Fibroblast of mammary gland (primary cell): ENCODE results near the gene CMTM4.
A peak's percentile ranks its signal among the peaks of the same experiment; 100 is the strongest.

ENCODE experiments used
- DNase-seq: peaks from one replicate; pipeline ENCODE4 v3.0.0-alpha.2; 2010; ENCODE audit warnings: low read depth
- H3K4me3 ChIP-seq: 2 replicates; pipeline ENCODE4 v1.5.1; 2011; ENCODE audit warnings: low read depth, mild to moderate bottlenecking, low read length, moderate library complexity; ENCODE audit not compliant: control insufficient read depth
- TF ChIP-seq, protein P1 (sequence below): conservative IDR thresholded peaks from 2 replicates; pipeline ENCODE4 v1.5.1; 2011; ENCODE audit warnings: low read depth, low read length, inconsistent platforms; ENCODE audit not compliant: control insufficient read depth, insufficient read depth

Gene CMTM4

DNA sequence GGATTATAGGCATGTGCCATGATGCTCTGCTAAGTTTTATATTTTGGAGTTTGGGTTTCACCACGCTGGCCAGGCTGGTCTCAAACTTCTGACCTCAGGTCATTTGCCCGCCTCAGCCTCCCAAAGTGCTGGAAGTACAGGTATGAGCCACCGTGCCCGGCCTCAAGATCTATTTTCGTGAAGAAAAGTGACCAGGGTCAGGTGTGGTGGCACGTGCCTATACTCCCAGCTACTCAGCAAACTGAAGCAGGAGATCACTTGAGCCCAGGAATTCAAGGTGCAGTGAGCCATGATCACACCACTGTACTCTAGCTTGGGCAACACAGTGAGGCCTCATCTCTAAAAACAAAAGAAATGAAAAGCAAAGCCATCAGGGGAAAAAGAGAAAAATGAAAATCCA lies 18.7 kb downstream of the CMTM4 start:
- no peak overlapping the region for H3K4me3 ChIP-seq
- TF ChIP-seq, protein P1, sequence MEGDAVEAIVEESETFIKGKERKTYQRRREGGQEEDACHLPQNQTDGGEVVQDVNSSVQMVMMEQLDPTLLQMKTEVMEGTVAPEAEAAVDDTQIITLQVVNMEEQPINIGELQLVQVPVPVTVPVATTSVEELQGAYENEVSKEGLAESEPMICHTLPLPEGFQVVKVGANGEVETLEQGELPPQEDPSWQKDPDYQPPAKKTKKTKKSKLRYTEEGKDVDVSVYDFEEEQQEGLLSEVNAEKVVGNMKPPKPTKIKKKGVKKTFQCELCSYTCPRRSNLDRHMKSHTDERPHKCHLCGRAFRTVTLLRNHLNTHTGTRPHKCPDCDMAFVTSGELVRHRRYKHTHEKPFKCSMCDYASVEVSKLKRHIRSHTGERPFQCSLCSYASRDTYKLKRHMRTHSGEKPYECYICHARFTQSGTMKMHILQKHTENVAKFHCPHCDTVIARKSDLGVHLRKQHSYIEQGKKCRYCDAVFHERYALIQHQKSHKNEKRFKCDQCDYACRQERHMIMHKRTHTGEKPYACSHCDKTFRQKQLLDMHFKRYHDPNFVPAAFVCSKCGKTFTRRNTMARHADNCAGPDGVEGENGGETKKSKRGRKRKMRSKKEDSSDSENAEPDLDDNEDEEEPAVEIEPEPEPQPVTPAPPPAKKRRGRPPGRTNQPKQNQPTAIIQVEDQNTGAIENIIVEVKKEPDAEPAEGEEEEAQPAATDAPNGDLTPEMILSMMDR, result no peak
- DNase-seq, result no peak

DNA sequence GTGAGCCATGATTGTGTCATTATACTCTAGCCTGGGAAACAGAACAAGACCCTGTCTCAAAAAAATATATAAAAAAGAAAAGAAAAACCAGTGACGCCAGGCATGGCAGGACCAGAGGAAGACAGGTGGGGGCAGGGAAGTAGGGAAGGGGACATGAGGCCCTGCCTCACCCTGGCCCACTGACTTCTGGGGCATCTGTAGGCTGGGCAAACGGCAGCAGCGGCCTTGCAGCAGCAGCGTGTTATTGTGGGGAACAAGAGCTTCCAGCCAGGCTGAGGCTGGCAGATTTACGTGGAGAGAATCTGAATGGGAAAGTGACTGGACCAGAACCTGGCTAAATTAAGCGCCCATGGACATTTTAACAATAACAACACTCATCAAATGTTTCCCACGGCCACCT lies 19.4 kb downstream of the CMTM4 start:
- H3K4me3 ChIP-seq, result no peak overlapping the region
- TF ChIP-seq, protein P1, result no peak
- DNase-seq, result no peak

DNA sequence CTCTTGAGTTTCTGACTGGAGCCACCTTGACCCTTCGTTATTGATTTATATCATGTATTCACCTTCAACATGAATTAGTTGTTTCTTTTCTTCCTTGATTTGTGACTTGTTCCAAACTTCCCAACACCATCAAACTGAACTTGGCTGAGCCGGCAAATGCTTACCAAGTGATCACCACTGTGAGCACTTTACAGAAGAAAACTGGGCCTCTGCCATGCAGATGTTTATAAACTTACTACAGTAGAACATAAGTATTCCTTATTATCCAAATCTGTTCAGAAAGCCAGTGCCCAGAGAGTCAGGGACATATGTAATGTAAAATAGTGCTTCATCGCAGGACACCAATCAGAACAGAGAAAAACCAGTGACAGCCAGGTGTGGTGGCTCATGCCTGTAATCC lies 19.9 kb downstream of the CMTM4 start:
- DNase-seq, result no peak
- TF ChIP-seq, protein P1, result no peak
- no peak overlapping the region for H3K4me3 ChIP-seq

DNA sequence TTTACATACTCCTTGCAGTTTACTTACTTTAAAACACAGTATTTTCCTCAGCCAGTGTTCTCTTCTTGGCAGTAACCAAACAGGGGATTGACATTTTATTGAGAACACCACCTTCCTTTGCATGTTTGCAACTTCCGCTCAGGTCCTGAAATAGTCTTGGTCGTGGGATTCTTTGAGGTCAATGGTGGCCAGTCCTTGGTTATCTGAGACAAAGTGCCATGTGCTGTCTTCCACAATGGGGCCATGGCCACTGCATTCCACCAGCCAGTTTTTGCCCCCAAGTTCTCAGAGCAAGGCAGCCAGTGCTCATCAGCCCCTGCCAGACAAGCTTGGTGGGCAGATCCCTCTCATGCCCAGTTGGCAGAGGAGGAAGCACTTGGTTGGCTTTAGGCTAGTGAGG lies 22.9 kb downstream of the CMTM4 start:
- H3K4me3 ChIP-seq, result no peak overlapping the region
- TF ChIP-seq, protein P1, result no peak
- DNase-seq, result no peak

DNA sequence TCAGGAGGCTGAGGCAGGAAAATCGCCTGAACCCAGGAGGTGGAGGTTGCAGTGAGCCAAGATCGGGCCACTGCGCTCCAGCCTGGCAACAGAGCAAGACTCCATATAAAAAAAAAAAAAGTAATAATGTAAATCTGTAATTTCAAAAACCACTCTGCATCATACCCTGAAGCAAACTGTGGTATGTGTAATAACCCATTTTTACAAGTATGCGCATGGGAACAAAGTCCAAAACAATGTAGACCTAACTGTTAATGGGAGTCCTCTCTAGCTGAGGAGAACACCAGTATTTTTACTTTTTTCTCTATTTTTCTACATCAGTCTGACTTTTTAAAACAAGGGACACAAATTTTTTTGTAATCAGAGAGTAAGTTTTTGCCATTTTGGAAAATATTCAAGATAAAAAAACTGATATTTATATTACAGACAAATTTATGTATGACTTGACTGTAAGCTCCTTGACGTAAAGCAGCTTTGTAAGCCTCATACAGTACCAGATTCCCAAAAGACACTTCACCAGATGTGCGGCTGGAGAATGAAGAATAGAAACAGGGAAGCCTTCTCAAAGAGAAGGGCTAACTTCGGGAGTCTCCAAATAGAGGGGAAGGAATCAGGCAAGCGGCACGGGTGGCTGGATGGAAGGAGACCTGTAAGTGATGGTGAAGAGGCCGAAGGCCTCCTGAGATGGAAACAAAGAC lies 25.7 kb downstream of the CMTM4 start:
- DNase-seq, result no peak
- TF ChIP-seq, protein P1, result no peak
- no peak overlapping the region for H3K4me3 ChIP-seq

DNA sequence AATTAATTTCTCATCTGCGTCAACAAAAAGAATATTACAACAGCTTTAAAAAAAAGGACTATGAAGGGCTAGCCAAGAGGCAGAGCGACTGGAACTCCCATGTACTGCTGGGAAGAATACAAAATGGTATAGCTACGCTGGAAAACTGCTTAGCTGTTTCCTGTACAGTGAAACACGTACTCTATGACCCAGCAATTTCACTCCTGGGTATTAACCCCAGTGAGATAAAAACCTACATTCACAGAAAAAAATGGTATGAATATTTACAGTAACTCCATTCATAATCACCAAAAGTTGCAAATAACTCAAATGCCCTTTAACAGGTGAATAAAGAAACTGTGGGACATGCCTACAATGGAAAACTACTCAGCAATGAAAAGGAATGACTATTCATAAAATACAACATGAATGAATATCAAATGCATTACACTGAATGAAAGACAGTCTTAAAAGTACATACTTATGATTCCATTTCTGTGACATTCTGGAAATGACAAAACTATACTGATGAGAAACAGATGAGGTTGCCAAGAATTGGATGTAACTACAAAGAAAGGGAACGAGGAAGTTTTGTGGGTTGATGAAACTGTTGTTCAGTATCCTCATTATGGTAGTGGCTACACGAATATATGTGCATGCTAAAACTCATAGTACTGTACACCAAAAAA lies 27.6 kb downstream of the CMTM4 start:
- no peak overlapping the region for H3K4me3 ChIP-seq
- TF ChIP-seq, protein P1, result no peak
- peak; percentile 88 for DNase-seq
